KMS-11 (cell line): ENCODE measurements around the gene TXNRD3.

Experiments
- H2AFZ ChIP-seq: fragments of 200-600 bp; sonication (generic); 2 replicates; pipeline ENCODE4 v1.6.1; 2016; ENCODE audit warnings: antibody characterized with exemption, mixed run types, low read depth
- H3K27ac ChIP-seq: fragments of 200-600 bp; sonication (generic); 2 replicates; pipeline ENCODE4 v1.6.1; 2016; ENCODE audit warnings: mild to moderate bottlenecking, mixed run types
- H3K27me3 ChIP-seq: fragments of 200-600 bp; sonication (generic); 2 replicates; pipeline ENCODE4 v1.6.1; 2017; ENCODE audit warnings: mild to moderate bottlenecking, low read depth, mixed run types, moderate library complexity; ENCODE audit not compliant: insufficient read depth
- H3K36me3 ChIP-seq: fragments of 200-600 bp; sonication (generic); 2 replicates; pipeline ENCODE4 v1.6.1; 2017; ENCODE audit warnings: mild to moderate bottlenecking, mixed run types; ENCODE audit not compliant: insufficient read depth
- H3K4me1 ChIP-seq: fragments of 200-600 bp; sonication (generic); 2 replicates; pipeline ENCODE4 v1.6.1; 2016; ENCODE audit warnings: mild to moderate bottlenecking, low read depth, mixed run types; ENCODE audit not compliant: poor library complexity, severe bottlenecking
- H3K4me2 ChIP-seq: fragments of 200-600 bp; sonication (generic); 2 replicates; pipeline ENCODE4 v1.7.0; 2016; ENCODE audit warnings: mild to moderate bottlenecking, mixed run types
- H3K4me3 ChIP-seq: fragments of 200-600 bp; sonication (generic); IDR thresholded peaks from 2 replicates; pipeline ENCODE4 v1.6.1; 2017; ENCODE audit warnings: low read depth, low read length, mixed read lengths; ENCODE audit not compliant: insufficient read depth
- H3K79me2 ChIP-seq: fragments of 200-600 bp; sonication (generic); 2 replicates; pipeline ENCODE4 v1.6.1; 2016; ENCODE audit warnings: low read depth, mixed run types; ENCODE audit not compliant: insufficient read depth
- H3K9ac ChIP-seq: fragments of 200-600 bp; sonication (generic); 2 replicates; pipeline ENCODE4 v1.6.1; 2016; ENCODE audit warnings: mild to moderate bottlenecking, mixed run types
- H4K20me1 ChIP-seq: fragments of 200-600 bp; sonication (generic); 2 replicates; pipeline ENCODE4 v1.6.1; 2016; ENCODE audit warnings: mild to moderate bottlenecking, mixed run types; ENCODE audit not compliant: insufficient read depth
- TF ChIP-seq, protein P1 (sequence below): fragments of 200-600 bp; sonication (generic); conservative IDR thresholded peaks from 2 replicates; pipeline ENCODE4 v1.6.1; 2017; ENCODE audit warnings: low read depth, mild to moderate bottlenecking, antibody characterized with exemption, low read length, moderate library complexity, mixed read lengths

Gene TXNRD3

GRCh38 chr3:126676919-126677705 is 22.2 kb upstream of the TXNRD3 start:
- Histone ChIP-seq H3K4me1 (peaks cover 6% of the 10 kb centered on the region), H3K27me3 (no peaks in the 10 kb centered on the region), H3K27ac (no peak overlapping the region), H3K79me2 (no peaks in the 10 kb centered on the region), H3K4me3 (no peak overlapping the region), H2AFZ (no peak overlapping the region), H3K36me3 (no peaks in the 10 kb centered on the region), H3K9ac (no peak overlapping the region), H3K4me2 (no peak overlapping the region), H4K20me1 (no peaks in the 10 kb centered on the region)
- TF ChIP-seq, protein P1, sequence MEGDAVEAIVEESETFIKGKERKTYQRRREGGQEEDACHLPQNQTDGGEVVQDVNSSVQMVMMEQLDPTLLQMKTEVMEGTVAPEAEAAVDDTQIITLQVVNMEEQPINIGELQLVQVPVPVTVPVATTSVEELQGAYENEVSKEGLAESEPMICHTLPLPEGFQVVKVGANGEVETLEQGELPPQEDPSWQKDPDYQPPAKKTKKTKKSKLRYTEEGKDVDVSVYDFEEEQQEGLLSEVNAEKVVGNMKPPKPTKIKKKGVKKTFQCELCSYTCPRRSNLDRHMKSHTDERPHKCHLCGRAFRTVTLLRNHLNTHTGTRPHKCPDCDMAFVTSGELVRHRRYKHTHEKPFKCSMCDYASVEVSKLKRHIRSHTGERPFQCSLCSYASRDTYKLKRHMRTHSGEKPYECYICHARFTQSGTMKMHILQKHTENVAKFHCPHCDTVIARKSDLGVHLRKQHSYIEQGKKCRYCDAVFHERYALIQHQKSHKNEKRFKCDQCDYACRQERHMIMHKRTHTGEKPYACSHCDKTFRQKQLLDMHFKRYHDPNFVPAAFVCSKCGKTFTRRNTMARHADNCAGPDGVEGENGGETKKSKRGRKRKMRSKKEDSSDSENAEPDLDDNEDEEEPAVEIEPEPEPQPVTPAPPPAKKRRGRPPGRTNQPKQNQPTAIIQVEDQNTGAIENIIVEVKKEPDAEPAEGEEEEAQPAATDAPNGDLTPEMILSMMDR, result no peak

GRCh38 chr3:126672741-126673140 is 17.8 kb upstream of the TXNRD3 start:
- Histone ChIP-seq H2AFZ (no peak overlapping the region), H3K9ac (no peak overlapping the region), H3K27me3 (no peaks in the 10 kb centered on the region), H3K4me1 (no peaks in the 10 kb centered on the region), H3K79me2 (no peaks in the 10 kb centered on the region), H3K36me3 (no peaks in the 10 kb centered on the region), H4K20me1 (no peaks in the 10 kb centered on the region), H3K4me3 (no peak overlapping the region), H3K4me2 (no peak overlapping the region), H3K27ac (no peak overlapping the region)
- TF ChIP-seq, protein P1, result no peak

DNA sequence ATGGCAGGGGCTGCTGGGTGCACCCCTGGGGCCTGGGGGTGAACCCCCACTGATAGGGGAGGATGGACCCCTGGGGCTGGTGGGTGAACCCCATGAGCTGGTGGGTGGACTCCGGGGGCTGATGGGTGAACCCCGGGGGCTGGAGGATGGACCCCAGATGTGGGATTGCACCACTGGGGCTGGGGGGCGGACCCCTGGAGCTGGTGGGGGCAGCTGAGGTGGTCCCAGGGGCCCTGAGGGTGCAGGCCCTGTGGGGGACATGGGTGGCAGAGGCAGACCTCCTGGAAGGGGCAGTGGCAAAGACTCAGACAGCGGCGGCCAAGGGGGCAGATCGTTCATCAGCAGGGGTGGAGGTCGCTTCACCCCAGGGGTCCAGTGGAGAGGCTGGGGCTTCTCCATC is 17.4 kb upstream of the TXNRD3 start:
- H3K4me3 ChIP-seq, result no peak overlapping the region
- no peaks in the 10 kb centered on the region for H3K27me3 ChIP-seq
- no peak overlapping the region for H3K27ac ChIP-seq
- no peak overlapping the region for H2AFZ ChIP-seq
- H3K79me2 ChIP-seq, result no peaks in the 10 kb centered on the region
- H3K9ac ChIP-seq, result no peak overlapping the region
- H4K20me1 ChIP-seq, result no peaks in the 10 kb centered on the region
- TF ChIP-seq, protein P1, result no peak
- no peaks in the 10 kb centered on the region for H3K4me1 ChIP-seq
- H3K36me3 ChIP-seq, result no peaks in the 10 kb centered on the region
- H3K4me2 ChIP-seq, result no peak overlapping the region

GRCh38 chr3:126671521-126671920 is 16.6 kb upstream of the TXNRD3 start:
- no peak overlapping the region for H3K4me3 ChIP-seq
- H3K36me3 ChIP-seq, result no peaks in the 10 kb centered on the region
- no peak overlapping the region for H3K4me2 ChIP-seq
- H3K79me2 ChIP-seq, result no peaks in the 10 kb centered on the region
- H2AFZ ChIP-seq, result no peak overlapping the region
- no peaks in the 10 kb centered on the region for H3K27me3 ChIP-seq
- no peak overlapping the region for H3K9ac ChIP-seq
- no peak overlapping the region for H3K27ac ChIP-seq
- no peaks in the 10 kb centered on the region for H3K4me1 ChIP-seq
- no peaks in the 10 kb centered on the region for H4K20me1 ChIP-seq
- TF ChIP-seq, protein P1, result no peak
